B cell (primary cell): ENCODE results near the gene PGLYRP1. TPM values are rescaled to one million over a fixed set of nuclear protein-coding genes. Genes with fewer than 3 reads are reported as not detected.

ENCODE experiments used
- ATAC-seq: fragments of 200-7000 bp; cut with Tn5 transposase; one replicate; pipeline ENCODE4 v1.10.0; 2021; ENCODE audit warnings: low read depth, mild to moderate bottlenecking, moderate number of reproducible peaks, moderate library complexity
- CTCF ChIA-PET: fragments of 350-600 bp; sonication (Branson Sonifier 250); formaldehyde crosslinking; loops from one replicate; lab custom pipeline; 2021; ENCODE audit warnings: antibody characterized with exemption, inconsistent platforms; lab: Charles Lee
- POLR2A ChIA-PET: fragments of 350-600 bp; sonication (Branson Sonifier 250); formaldehyde crosslinking; loops from one replicate; lab custom pipeline; 2021; ENCODE audit warnings: antibody characterized with exemption; lab: Charles Lee
- DNase-seq: peaks from one replicate; pipeline ENCODE4 v3.0.0; 2013
- H2AFZ ChIP-seq: 2 replicates; pipeline ENCODE4 v1.6.1; 2012; ENCODE audit warnings: mild to moderate bottlenecking, low read depth, low read length; ENCODE audit not compliant: insufficient read depth, poor library complexity, severe bottlenecking
- H3K27ac ChIP-seq, 2 donors: 1 replicate in 1 of 2; 2 replicates in 1 of 2; pipeline ENCODE4 v1.5.1; 2012 to 2013; ENCODE audit warnings: low read length in 2 of 2, mild to moderate bottlenecking in 2 of 2, moderate library complexity in 1 of 2
- H3K27me3 ChIP-seq, 4 experiments: fragments of 200-600 bp in 1 of 4; sonication (generic) in 1 of 4; replicated peaks in 1 of 4; 1 replicate in 2 of 4; 2 replicates in 2 of 4; pipeline versions ENCODE4 v1.6.1 to v1.7.0; 2013 to 2016; ENCODE audit warnings: low read length in 3 of 4, mild to moderate bottlenecking in 2 of 4, mixed read lengths in 1 of 4, moderate library complexity in 1 of 4; ENCODE audit not compliant: insufficient read depth in 4 of 4, control insufficient read depth in 3 of 4; ENCODE audit errors: control extremely low read depth in 1 of 4
- H3K36me3 ChIP-seq, 2 experiments: replicated peaks in 1 of 2; 1 replicate in 1 of 2; 2 replicates in 1 of 2; pipeline versions ENCODE4 v1.6.1 to v1.7.1; 2013; ENCODE audit warnings: low read length in 1 of 2; ENCODE audit not compliant: insufficient read depth in 2 of 2, control insufficient read depth in 1 of 2; ENCODE audit errors: control extremely low read depth in 1 of 2, extremely low read depth in 1 of 2
- H3K4me1 ChIP-seq, 2 donors: fragments of 200-600 bp in 1 of 2; sonication (generic) in 1 of 2; 1 replicate in 1 of 2; 2 replicates in 1 of 2; pipeline versions ENCODE4 v1.5.1 to v1.6.1; 2013 to 2017; ENCODE audit warnings: low read length in 2 of 2; ENCODE audit not compliant: control insufficient read depth in 2 of 2, insufficient read depth in 2 of 2
- H3K4me2 ChIP-seq: replicated peaks from 2 replicates; pipeline ENCODE3; 2012; ENCODE audit warnings: mild to moderate bottlenecking, low read depth, low read length; ENCODE audit not compliant: poor library complexity, severe bottlenecking
- H3K4me3 ChIP-seq, 5 experiments: fragments of 200-600 bp in 1 of 5; sonication (generic) in 1 of 5; 1 replicate in 3 of 5; 2 replicates in 2 of 5; pipeline versions ENCODE4 v1.5.1 to v1.7.0; 2011 to 2016; ENCODE audit warnings: low read length in 4 of 5, mild to moderate bottlenecking in 4 of 5, low read depth in 2 of 5, control low read depth in 1 of 5, moderate library complexity in 1 of 5; ENCODE audit not compliant: insufficient read depth in 1 of 5; ENCODE audit errors: control extremely low read depth in 1 of 5, extremely low read depth in 1 of 5
- H3K79me2 ChIP-seq: fragments of 200-600 bp; sonication (generic); one replicate; pipeline ENCODE4 v1.6.0; 2016; ENCODE audit warnings: low read length; ENCODE audit not compliant: control insufficient read depth, insufficient read depth
- H3K9ac ChIP-seq: fragments of 200-600 bp; sonication (generic); 2 replicates; pipeline ENCODE4 v1.6.1; 2017; ENCODE audit warnings: mild to moderate bottlenecking, low read length, moderate library complexity
- H3K9me3 ChIP-seq, 3 donors: one replicate each; pipeline versions ENCODE4 v1.6.1 to v1.7.1; 2013; ENCODE audit warnings: low read length in 2 of 3; ENCODE audit not compliant: control insufficient read depth in 2 of 3, insufficient read depth in 1 of 3; ENCODE audit errors: control extremely low read depth in 1 of 3
- H4K20me1 ChIP-seq: 2 replicates; pipeline ENCODE4 v1.6.0; 2012; ENCODE audit warnings: mild to moderate bottlenecking, low read length; ENCODE audit not compliant: insufficient read depth, control insufficient read depth, poor library complexity, severe bottlenecking
- H3K27ac Mint-ChIP-seq: one replicate; pipeline ENCODE4 v1.8.0; 2021; ENCODE audit warnings: mixed read lengths
- H3K27me3 Mint-ChIP-seq: one replicate; pipeline ENCODE4 v1.8.0; 2021; ENCODE audit warnings: mixed read lengths
- H3K4me1 Mint-ChIP-seq: one replicate; pipeline ENCODE4 v1.8.0; 2021; ENCODE audit warnings: mixed read lengths
- H3K4me3 Mint-ChIP-seq: one replicate; pipeline ENCODE4 v1.8.0; 2021; ENCODE audit warnings: mixed read lengths
- H3K9me3 Mint-ChIP-seq: one replicate; pipeline ENCODE4 v1.8.0; 2022; ENCODE audit warnings: mixed read lengths; ENCODE audit not compliant: insufficient read depth
- CTCF ChIP-seq: fragments of 200-600 bp; IDR thresholded peaks from one replicate; pipeline ENCODE4 v1.8.0; 2022; ENCODE audit warnings: antibody characterized with exemption, mild to moderate bottlenecking
- EZH2 ChIP-seq: IDR thresholded peaks from 2 replicates; pipeline ENCODE4 v1.6.1; 2012; ENCODE audit warnings: borderline replicate concordance, low read depth, mild to moderate bottlenecking, moderate library complexity, low read length; ENCODE audit not compliant: insufficient read depth, poor library complexity, severe bottlenecking
- WGBS: methylation state at CpG from one replicate; pipeline ENCODE4 v1.1.5; 2013; ENCODE audit warnings: missing lambda C conversion rate; ENCODE audit not compliant: insufficient coverage; 5-methylcytosine and 5-hydroxymethylcytosine counted together
- intact Hi-C: fragments of 100-400 bp; cut with micrococcal nuclease; formaldehyde crosslinking; loops from one replicate; pipeline ENCODE4 v1.10.0; 2022
- polyA plus RNA-seq: library from polyadenylated mRNA; depleted of rRNA; stranded (reverse); fragments of >200 nt; gene quantifications from 2 replicates; pipeline ENCODE4 v1.2.3, GENCODE V29; 2012
- total RNA-seq, 2 donors: library from RNA; stranded (reverse); fragments of 120-200 nt in 1 of 2; gene quantifications; 1 replicate in 1 of 2; 2 replicates in 1 of 2; pipeline versions ENCODE4 v1.2.3 to v1.2.4, GENCODE V29; 2013 to 2022

PGLYRP1 gene
- total and polyA plus RNA-seq, 2 donors (not counting 1 experiment from before 2014, with no cell fraction given) = not detected

GRCh38 chr19:46023311-46023779, 492 bp upstream of the PGLYRP1 start:
- peaks cover 0 to 9% (median 0%) of the 10 kb centered on the region in 3 donors for H3K9me3 ChIP-seq
- ChIA-PET CTCF (no interaction called here), POLR2A (no interaction called here)
- intact Hi-C loops = no loop called here
- H3K79me2 ChIP-seq = no peaks in the 10 kb centered on the region
- H2AFZ ChIP-seq = no peak overlapping the region
- ATAC-seq (no peak), DNase-seq (no peak)
- TF ChIP-seq CTCF (no peak), EZH2 (no peak)
- H3K27me3 ChIP-seq = peaks cover 0 to 27% (median 19%) of the 10 kb centered on the region in 4 experiments
- WGBS = 35% methylated on average over 7 of the region's 11 CpGs
- Mint-ChIP-seq H3K4me3 (no peak overlapping the region), H3K9me3 (no peaks in the 10 kb centered on the region), H3K4me1 (no peaks in the 10 kb centered on the region), H3K27ac (no peak overlapping the region), H3K27me3 (peaks cover 26% of the 10 kb centered on the region)
- no peak overlapping the region for H3K4me2 ChIP-seq
- H3K27ac ChIP-seq = no peak overlapping the region
- no peak overlapping the region for H3K9ac ChIP-seq
- H4K20me1 ChIP-seq = no peaks in the 10 kb centered on the region
- no peak overlapping the region for H3K4me3 ChIP-seq
- H3K36me3 ChIP-seq = no peaks in the 10 kb centered on the region
- no peaks in the 10 kb centered on the region for H3K4me1 ChIP-seq

GRCh38 chr19:46022061-46022430, 807 bp downstream of the PGLYRP1 start:
- Histone ChIP-seq H4K20me1 (no peaks in the 10 kb centered on the region), H2AFZ (no peak overlapping the region), H3K9ac (no peak overlapping the region), H3K27ac (no peak overlapping the region), H3K27me3 (peaks cover 0 to 21% (median 15%) of the 10 kb centered on the region in 4 experiments), H3K9me3 (peaks cover 0 to 9% (median 0%) of the 10 kb centered on the region in 3 donors), H3K4me3 (no peak overlapping the region), H3K36me3 (no peaks in the 10 kb centered on the region), H3K79me2 (no peaks in the 10 kb centered on the region), H3K4me1 (peaks cover 0 to 2% of the 10 kb centered on the region in 2 donors), H3K4me2 (no peak overlapping the region)
- no peak for TF ChIP-seq EZH2
- no peak for TF ChIP-seq CTCF
- no peaks in the 10 kb centered on the region for H3K4me1 Mint-ChIP-seq
- intact Hi-C loops = no loop called here
- CTCF ChIA-PET = interaction anchor here (1.3 kb wide), 1 partner anchor 12 kb away, joined by 4 read pairs; no protein-coding TSS in a partner anchor
- POLR2A ChIA-PET = no interaction called here
- no peaks in the 10 kb centered on the region for H3K9me3 Mint-ChIP-seq
- DNase-seq (no peak), ATAC-seq (no peak)
- H3K27me3 Mint-ChIP-seq = peaks cover 26% of the 10 kb centered on the region
- H3K27ac Mint-ChIP-seq = no peak overlapping the region
- no peak overlapping the region for H3K4me3 Mint-ChIP-seq
- WGBS = 67% methylated on average over 12 of the region's 12 CpGs
